Measurements from ENCODE around the gene NTNG1.
A peak's percentile ranks its signal among the peaks of the same experiment; 100 is the strongest.

Gene NTNG1

GRCh38 chr1:107413546-107413945 lies 272.7 kb downstream of the NTNG1 start:
- no peak for DNase-seq (ENCODE audit: extremely low read depth, low read depth)
- TF ChIP-seq CTCF (IDR thresholded peaks at IDR 0.05; ENCODE audit: low read depth, low read length, missing control alignments), result no peak
- H3K4me3 ChIP-seq (replicated peaks; ENCODE audit: low read depth, low read length), result no peak overlapping the region

- no peak for DNase-seq (ENCODE audit: extremely low read depth, low read depth)
- no peak for TF ChIP-seq CTCF (IDR thresholded peaks at IDR 0.05; ENCODE audit: low read depth, low read length, missing control alignments)
- H3K4me3 ChIP-seq (replicated peaks; ENCODE audit: low read depth, low read length), result no peak overlapping the region
Observed at GRCh38 chr1:107413951-107414350, 273.1 kb downstream of the NTNG1 start.

GRCh38 chr1:107414550-107414949 lies 273.7 kb downstream of the NTNG1 start:
- no peak overlapping the region for H3K4me3 ChIP-seq (replicated peaks; ENCODE audit: low read depth, low read length)
- TF ChIP-seq CTCF (IDR thresholded peaks at IDR 0.05; ENCODE audit: low read depth, low read length, missing control alignments), result no peak
- no peak for DNase-seq (ENCODE audit: extremely low read depth, low read depth)

- DNase-seq (ENCODE audit: extremely low read depth, low read depth), result no peak
- TF ChIP-seq CTCF (IDR thresholded peaks at IDR 0.05; ENCODE audit: low read depth, low read length, missing control alignments), result no peak
- no peak overlapping the region for H3K4me3 ChIP-seq (replicated peaks; ENCODE audit: low read depth, low read length)
Observed at GRCh38 chr1:107415241-107415640, 274.4 kb downstream of the NTNG1 start.

GRCh38 chr1:107419003-107419402 lies 278.2 kb downstream of the NTNG1 start:
- no peak for DNase-seq (ENCODE audit: extremely low read depth, low read depth)
- no peak overlapping the region for H3K4me3 ChIP-seq (replicated peaks; ENCODE audit: low read depth, low read length)
- no peak for TF ChIP-seq CTCF (IDR thresholded peaks at IDR 0.05; ENCODE audit: low read depth, low read length, missing control alignments)

GRCh38 chr1:107422901-107423300 lies 282.1 kb downstream of the NTNG1 start:
- no peak for DNase-seq (ENCODE audit: extremely low read depth, low read depth)
- no peak for TF ChIP-seq CTCF (IDR thresholded peaks at IDR 0.05; ENCODE audit: low read depth, low read length, missing control alignments)
- no peak overlapping the region for H3K4me3 ChIP-seq (replicated peaks; ENCODE audit: low read depth, low read length)

GRCh38 chr1:107430540-107431228 lies 289.8 kb downstream of the NTNG1 start:
- H3K4me3 ChIP-seq (replicated peaks; ENCODE audit: low read depth, low read length), result no peak overlapping the region
- peak; percentile 12 for DNase-seq (ENCODE audit: extremely low read depth, low read depth)

More at GRCh38 chr1:107430540-107431228, 289.8 kb downstream of the NTNG1 start:
- TF ChIP-seq CTCF (IDR thresholded peaks at IDR 0.05; ENCODE audit: low read depth, low read length, missing control alignments), result peak; percentile 59
